Posterior cingulate gyrus (tissue), 11 donors: ENCODE results near the gene ARHGAP35.

Experiments used
- DNase-seq, 10 donors: peaks; one replicate each; pipeline versions ENCODE4 v3.0.0 to v3.0.0-alpha.2; 2020 to 2021; ENCODE audit warnings: mixed read lengths in 3 of 10
- intact Hi-C: fragments of 100-400 bp; cut with DNase I; formaldehyde crosslinking; loops from one replicate; pipeline ENCODE4 v1.15.1; 2023

Gene ARHGAP35

DNA sequence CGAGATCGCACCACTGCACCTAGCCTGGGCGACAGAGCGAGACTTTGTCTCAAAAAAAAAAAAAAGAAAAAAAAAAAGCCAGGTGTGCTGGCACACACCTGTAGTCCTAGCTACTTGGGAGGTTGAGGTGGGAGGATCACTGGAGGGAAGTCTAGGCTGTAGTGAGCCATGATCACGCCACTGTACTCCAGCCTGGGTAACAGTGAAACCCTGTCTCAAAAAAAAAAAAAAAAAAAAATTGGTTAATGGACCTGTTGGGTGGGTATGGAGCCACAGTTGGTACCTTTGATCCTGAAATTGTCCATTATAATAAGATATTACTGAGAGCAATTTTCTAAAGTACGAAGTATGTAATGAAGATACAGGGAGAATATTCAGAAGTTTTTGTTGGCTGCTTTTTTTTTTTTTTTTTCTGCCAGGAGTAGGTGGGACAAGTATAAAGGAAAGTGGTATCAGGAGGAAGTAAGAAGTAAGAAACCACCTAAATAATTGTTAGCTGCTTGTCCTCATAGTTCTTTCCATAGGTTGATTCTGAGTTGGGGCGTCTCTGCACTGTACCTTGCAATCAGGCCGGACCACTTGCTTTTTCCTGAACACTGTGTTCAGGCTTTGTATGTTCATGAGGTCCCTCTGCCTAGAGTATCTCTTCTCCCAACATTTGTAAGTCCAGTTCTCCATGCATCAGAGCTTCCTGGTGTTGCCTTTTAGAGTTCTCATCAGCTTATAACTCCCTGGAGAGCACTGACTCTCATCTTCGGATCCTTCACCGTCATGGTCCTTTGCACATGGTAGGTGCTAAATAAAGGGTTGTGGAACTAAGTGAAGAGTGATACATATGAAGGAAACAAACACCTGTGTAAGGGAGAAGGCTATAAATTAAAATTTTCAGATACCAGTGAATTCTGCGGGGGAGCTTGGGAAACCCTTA is 31.7 kb downstream of the ARHGAP35 start:
- DNase-seq, result no peak
- intact Hi-C loops, result no loop called here

DNA sequence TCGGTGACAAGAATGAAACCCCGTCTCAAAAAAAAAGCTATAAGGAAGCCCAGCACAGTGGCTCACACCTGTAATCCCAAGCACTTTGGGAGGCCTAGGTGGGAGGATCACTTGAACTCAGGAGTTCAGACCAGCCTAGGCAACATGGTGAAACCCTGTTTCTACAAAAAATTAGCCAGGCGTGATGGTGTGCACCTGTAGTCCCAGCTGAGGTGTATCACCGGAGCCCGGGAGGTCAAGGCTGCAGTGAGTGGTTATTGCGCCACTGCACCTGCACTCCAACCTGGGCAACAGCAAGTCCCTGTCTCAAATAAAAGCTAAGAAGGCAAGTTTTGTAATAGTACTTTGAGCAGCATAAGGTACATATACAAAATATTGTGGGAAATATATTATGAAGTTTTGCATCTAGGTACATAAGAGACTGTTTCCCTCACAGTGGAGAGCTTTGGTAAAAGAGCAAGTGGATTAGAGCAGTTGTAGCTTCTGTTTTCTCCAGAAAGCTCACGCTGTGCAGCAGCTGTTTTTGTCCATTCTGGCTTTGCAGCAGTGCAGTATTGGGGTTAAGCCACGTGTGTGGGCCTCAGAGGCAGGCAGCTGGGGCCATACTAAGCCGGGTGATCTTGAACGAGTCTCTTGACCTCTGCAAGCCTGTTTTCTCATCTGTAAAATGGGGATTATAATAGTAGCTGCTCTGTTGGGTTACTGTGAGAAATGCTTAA is 35.4 kb downstream of the ARHGAP35 start:
- intact Hi-C loops, result no loop called here
- DNase-seq, result no peak

DNA sequence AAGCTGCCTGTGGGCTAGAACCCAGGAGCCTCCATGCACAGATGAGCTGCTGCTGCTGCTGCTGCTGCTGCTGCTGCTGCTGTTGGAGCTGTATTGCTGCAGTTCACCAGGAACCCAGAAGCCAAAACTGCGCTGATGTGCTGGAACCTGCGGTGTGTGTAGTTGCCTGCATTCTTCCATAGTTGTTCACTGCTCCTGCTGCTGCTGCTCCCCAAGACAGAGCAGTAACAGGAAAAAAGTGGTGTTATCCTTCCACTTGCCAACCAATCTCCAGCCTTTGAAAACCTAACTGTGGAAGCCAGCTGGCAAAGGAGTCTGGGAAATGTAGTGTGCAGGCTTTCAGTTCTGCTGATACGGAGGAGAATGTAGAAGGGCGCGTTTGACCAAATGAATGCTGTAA is 37.9 kb downstream of the ARHGAP35 start:
- intact Hi-C loops, result no loop called here
- DNase-seq, result peak in 3 of 10 donors; percentile 34 to 43 (median 41)

DNA sequence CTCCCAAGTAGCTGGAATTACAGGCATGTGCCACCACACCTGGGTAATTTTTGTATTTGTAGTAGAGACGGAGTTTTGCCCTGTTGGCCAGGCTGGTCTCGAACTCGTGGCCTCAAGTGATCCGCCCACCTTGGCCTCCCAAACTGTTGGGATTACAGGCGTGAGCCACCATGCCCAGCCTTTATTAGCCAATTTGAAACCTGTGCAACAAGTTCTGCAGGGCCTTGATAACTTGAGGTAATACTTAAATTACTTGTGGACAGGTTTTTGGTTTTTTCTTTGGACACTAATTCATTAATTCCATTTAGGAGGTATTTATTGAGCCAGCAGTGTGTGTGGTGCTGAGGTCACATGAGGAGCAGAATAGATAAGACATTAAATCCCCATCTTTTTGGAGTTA is 39.5 kb downstream of the ARHGAP35 start:
- no peak for DNase-seq
- intact Hi-C loops, result no loop called here

DNA sequence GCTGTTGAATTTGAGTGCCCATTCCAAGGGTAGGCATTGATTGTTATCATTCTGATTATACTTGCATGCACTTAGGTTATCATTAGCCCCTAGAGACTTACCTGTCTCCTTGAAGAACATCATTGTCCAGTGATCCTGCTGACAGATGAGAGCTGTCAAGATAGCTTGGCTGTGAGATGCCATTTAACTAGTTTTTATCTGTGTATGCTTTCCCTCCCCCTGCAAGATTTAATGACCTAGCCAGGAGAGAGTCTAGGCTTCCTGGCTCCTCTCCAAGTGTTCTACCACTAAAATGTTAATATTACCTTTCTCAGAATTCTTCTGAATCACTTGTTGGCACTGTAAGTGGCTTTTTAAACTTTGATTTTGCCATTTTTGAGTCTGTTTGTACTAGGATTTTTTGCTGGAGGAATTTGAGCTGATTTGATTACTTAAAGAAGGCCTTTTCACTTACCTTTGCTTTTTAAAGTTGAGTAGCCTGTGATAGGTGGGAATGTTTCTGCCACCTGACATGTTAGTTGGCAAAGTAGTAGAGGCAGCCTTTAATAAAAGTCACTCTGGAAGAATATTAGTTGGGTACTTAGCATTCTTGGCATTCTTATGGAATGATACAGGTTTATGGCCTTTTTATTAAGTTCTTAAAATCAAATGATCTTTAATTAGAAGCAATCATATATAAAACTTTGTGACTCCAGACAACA is 41.1 kb downstream of the ARHGAP35 start:
- no peak for DNase-seq
- intact Hi-C loops, result no loop called here

DNA sequence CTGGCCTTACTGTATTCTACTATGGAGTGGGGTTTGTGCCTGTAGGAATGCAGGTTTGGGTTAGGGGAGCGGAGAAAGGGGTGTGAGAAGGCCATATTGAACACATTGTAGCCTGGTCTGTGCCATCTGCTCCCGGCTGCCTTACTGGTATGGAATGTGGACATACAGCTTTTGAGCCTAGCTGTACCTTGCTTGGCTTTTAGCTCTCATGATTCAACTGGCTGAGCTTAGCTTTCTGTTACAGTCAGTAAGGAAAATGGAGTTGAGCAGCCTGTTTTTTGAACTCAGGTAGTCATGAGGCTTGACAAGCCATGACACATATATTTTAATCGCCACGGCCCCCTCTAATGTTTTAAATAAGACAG is 41.6 kb downstream of the ARHGAP35 start:
- no peak for DNase-seq
- intact Hi-C loops, result no loop called here

DNA sequence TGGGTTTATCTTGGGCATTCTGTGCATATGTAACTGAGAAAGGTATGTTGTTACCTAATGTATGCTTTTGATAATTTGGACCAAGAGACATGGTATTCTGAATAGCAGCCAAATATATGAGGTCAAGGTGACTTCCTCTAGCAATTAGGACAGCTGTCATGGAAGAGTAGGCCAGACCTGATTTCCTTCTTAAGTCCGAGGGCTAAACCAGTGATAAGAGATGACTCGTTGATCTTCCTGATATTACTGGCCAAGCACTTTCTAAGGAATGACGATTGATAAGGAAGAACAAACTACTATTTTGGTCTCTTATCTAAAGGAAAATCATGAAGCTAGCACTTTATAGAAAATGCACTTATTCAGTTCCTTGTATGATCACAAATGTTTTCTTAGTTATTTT is 42.7 kb downstream of the ARHGAP35 start:
- no peak for DNase-seq
- intact Hi-C loops, result no loop called here

DNA sequence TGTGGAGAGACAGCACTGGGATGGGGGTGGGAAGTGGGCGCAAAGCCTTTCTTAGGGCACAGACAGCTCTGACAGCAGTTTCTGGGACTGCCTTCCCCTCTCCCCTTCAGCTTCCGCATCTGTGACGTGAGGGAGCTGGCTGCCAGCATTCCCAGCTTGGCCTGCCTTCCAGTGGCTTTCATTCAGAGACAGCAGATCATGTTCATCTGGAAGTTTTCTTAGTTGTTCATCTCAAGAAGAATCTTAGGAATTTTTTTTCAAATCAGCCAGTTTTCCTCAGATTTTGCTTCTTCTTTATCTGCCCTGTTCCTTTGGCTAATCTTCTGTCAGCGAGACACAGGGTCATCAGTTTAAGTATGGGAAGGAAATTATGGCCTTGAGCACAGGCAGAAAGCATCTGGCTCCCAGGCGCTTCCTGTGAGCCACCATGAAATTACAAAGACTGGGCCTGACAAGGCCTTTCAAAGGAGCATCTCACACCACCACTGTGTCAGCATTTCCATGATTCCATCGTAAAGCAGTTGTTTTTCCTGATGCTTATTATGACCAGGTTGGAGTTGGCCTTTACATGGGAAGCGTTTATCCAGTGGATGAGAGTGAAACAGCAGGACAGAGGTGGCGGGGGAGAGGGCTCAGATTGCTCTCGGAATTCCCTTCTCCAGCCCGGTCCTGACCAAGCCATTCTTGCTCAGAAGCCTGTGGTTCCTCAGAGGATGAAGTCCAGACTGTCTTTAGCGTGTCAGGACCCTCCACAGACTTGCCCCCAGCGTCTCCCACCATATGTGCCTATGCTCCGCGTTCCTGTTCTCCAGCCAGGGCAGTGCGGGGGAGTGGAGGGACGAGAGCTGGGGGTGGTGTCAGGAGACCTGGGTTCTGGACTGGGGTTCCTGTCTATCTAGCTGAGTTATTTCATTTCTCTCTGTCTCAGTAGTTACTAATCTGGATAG is 43.6 kb downstream of the ARHGAP35 start:
- intact Hi-C loops, result no loop called here
- peak in 2 of 10 donors; percentile 76 to 85 for DNase-seq

DNA sequence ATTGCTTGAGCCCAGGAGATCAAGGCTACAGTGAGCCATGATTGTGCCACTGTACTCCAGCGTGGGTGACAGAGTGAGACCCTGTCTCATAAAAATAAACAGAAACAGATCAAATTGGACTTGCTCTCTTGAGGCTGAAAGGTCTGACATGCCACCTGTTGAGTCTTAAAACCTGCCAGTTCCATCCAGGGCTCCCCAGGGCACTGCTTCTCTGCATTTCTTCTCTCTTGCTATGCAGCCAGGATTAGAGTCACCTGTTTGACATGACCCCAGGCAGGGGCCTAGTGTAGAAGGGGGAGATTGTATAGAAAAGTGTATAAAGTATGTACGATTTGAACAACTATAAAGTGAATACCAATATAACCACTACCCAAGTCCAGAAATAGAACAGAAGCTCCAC is 45.4 kb downstream of the ARHGAP35 start:
- intact Hi-C loops, result no loop called here
- DNase-seq, result no peak

DNA sequence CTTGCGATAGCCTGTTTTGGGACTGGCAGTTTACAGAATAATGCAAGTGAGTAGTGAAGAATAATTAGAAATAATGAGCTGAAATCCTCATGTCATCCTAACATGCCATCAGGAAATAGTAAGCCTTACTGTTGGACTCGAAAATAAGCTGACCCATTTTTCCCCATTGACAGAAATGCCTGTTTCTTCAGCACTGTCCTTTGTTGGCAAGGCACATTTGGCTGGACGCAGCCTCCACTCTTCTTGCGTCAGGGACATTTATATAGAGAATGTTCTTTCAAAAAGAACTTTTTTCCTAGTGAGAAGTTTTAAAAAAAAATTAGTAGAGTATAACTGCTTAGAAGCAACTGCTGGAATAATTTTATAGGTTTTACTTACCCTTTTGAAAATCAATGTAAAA is 47.1 kb downstream of the ARHGAP35 start:
- intact Hi-C loops, result no loop called here
- no peak for DNase-seq

DNA sequence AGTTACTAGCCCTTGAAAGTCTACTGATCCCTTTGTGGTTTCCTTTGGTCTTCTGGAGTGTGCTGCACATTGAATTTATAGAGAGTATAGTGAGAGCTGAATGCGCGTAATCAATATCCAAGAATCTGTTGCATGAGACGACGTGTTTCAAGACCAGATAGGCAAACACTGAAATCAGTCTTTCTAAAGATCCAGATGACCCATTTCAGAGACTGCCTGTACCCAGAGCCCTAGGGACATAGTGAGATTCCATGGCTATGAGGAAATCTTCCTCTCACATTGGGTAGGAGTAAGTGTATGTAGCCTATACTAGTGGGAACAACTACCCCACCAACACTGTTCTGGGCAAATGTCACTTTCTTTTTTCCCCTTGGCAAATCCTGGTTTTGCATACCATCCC is 48.6 kb downstream of the ARHGAP35 start:
- intact Hi-C loops, result no loop called here
- DNase-seq, result no peak
